Measurements from ENCODE around the gene NRL. TPM values are rescaled to one million over a fixed set of nuclear protein-coding genes. Genes with fewer than 3 reads are reported as not detected.

The NRL gene
- total and polyA plus RNA-seq, 5 donors = 0.79 to 2.9 (median 2.6) TPM

- intact Hi-C loops (cut with DNase I) = loop anchor here in 2 of 4 donors (10.0 kb wide), 1 partner anchor 112 kb away; the partner anchor contains the start of gene DHRS4L2 (in 2 of the 2)
- H3K27me3 ChIP-seq (ENCODE audit: control insufficient read depth, insufficient read depth) = no peaks in the 10 kb centered on the region
- 95% methylated on average over 8 of the region's 8 CpGs for WGBS
- H3K4me1 ChIP-seq (ENCODE audit: control insufficient read depth, insufficient read depth, low read length) = peaks cover 6% of the 10 kb centered on the region
- H3K4me3 ChIP-seq (ENCODE audit: low read length) = no peak overlapping the region
- H3K27ac ChIP-seq (ENCODE audit: low read length) = no peak overlapping the region
- DNase-seq = no peak
- ATAC-seq = no peak
- H3K9me3 ChIP-seq (ENCODE audit: control insufficient read depth, low read length) = no peaks in the 10 kb centered on the region
These were observed 18.1 kb downstream of the NRL start for GRCh38 chr14:24096545-24097181.

- H3K4me3 ChIP-seq (ENCODE audit: low read length) = peak overlapping the region; percentile 65
- intact Hi-C loops (cut with DNase I) = loop anchor here in 2 of 4 donors (10.0 kb wide), 1 partner anchor 111 kb away; the partner anchor contains the start of gene DHRS4L2 (in 2 of the 2)
These were observed 19.3 kb downstream of the NRL start for GRCh38 chr14:24095271-24096068.

DNA sequence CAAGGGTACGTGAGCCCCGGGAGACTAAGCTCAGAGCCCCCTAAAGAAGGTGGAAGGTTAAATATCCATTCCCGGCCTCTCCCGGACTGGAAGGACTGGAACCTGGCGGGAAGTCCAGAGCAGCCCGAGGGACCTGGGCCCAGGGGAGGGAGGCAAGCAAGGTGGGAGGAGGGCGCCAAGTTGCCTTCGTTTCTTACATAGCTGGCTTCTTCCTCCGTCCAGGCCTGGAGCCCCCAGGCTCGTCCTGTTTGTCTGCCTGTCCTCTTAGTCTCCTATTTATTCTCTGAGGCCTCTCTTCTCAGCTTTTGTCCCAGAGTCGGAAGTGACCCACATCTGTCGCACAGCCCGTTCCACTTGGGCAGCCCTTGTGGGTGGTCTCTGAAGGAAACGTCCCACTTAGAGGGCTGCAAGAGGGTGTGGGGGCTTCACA, 19.9 kb downstream of the NRL start:
- intact Hi-C loops (cut with DNase I) = loop anchor here in 3 of 4 donors (5.0 to 10.0 kb wide), 3 partner anchors 38 to 110 kb away; partner anchors contain the start of gene DHRS4L2 (in 2 of the 3)
- 22% methylated on average over 14 of the region's 14 CpGs for WGBS

More at GRCh38 chr14:24095271-24096068, 19.3 kb downstream of the NRL start:
- Histone ChIP-seq H3K4me1 (ENCODE audit: control insufficient read depth, insufficient read depth, low read length) (peaks cover 6% of the 10 kb centered on the region), H3K9me3 (ENCODE audit: control insufficient read depth, low read length) (no peaks in the 10 kb centered on the region), H3K27ac (ENCODE audit: low read length) (peak overlapping the region; percentile 83), H3K27me3 (ENCODE audit: control insufficient read depth, insufficient read depth) (no peaks in the 10 kb centered on the region)
- ATAC-seq (peak; percentile 15 to 31), DNase-seq (peak; percentile 65 to 82 (median 80))
- WGBS = 54% methylated on average over 12 of the region's 12 CpGs

DNA sequence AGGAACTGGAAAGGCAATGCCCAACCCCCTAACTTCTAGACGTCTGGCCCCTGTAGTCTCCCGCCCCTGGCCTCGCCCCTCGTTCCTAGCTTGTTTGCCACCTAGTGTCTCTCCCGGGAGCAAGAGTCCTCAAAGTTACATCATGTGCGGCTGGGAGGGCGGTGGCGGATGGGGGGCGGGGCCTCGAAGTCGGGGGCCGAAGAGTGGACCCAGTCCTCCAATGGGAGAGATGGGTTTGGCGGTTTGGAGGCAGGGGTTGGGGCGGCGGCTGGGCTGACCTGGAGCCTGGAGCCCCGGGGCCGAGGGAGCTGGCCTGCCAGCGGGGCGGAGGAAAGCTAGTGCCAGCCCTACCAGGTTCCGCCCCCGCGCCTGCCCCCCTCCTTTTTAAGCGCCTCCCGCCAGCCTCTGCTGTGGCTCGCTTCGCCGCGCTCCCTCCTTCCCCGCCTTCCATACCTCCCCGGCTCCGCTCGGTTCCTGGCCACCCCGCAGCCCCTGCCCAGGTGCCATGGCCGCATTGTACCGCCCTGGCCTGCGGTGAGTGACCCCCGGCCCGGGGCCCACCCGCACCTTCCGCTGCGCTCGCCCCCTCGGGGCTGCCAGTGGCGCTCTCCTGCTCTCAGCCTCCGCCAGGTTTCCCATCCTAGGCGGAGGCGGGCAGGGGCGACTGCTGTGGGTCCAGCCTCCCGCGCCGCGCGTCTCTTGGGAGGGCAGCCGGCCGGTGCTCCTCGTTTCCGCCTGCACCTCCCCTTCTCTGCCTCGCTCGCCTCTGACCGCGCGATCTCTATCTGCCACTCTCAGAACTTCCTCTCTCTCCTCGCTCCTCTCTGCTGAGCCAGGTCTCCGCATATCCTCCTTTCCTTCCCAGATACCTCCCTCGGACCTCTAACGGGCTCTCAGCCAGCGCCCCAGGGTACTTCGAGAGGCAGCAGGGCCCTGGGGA, 20.6 kb downstream of the NRL start, which contains the start of gene PCK2:
TSS of gene PCK2 (plus strand) at position 411 of the 940 bp plus-strand sequence. CDS start at position 506, 95 bp downstream.
- Histone ChIP-seq H3K9me3 (ENCODE audit: control insufficient read depth, low read length) (no peaks in the 10 kb centered on the region), H3K4me3 (ENCODE audit: low read length) (peak within 1 kb of the TSS; percentile 65), H3K27ac (ENCODE audit: low read length) (peak within 1 kb of the TSS; percentile 83), H3K4me1 (ENCODE audit: control insufficient read depth, insufficient read depth, low read length) (peaks cover 6% of the 10 kb centered on the region), H3K27me3 (ENCODE audit: control insufficient read depth, insufficient read depth) (no peaks in the 10 kb centered on the region)
- DNase-seq (peak; percentile 95 to 97 (median 97)), ATAC-seq (peak; percentile 95)
- under 1% methylated on average over 68 of the region's 68 CpGs for WGBS
- intact Hi-C loops (cut with DNase I) = loop anchor here in 3 of 4 donors (5.0 to 10.0 kb wide), 3 partner anchors 37 to 109 kb away; partner anchors contain the start of gene DHRS4L2 (in 2 of the 3)

More for the DNA sequence above, 19.9 kb downstream of the NRL start:
- ATAC-seq (peak in 1 of 2 donors; percentile 2), DNase-seq (no peak)
- Histone ChIP-seq H3K4me3 (ENCODE audit: low read length) (peak overlapping the region; percentile 65), H3K27me3 (ENCODE audit: control insufficient read depth, insufficient read depth) (no peaks in the 10 kb centered on the region), H3K4me1 (ENCODE audit: control insufficient read depth, insufficient read depth, low read length) (peaks cover 6% of the 10 kb centered on the region), H3K9me3 (ENCODE audit: control insufficient read depth, low read length) (no peaks in the 10 kb centered on the region), H3K27ac (ENCODE audit: low read length) (peak overlapping the region; percentile 83)

GRCh38 chr14:24093207-24093900, 21.4 kb downstream of the NRL start:
- 85% methylated on average over 19 of the region's 19 CpGs for WGBS
- Histone ChIP-seq H3K27ac (ENCODE audit: low read length) (peak overlapping the region; percentile 68), H3K4me1 (ENCODE audit: control insufficient read depth, insufficient read depth, low read length) (peaks cover 6% of the 10 kb centered on the region), H3K27me3 (ENCODE audit: control insufficient read depth, insufficient read depth) (no peaks in the 10 kb centered on the region), H3K4me3 (ENCODE audit: low read length) (peak overlapping the region; percentile 65), H3K9me3 (ENCODE audit: control insufficient read depth, low read length) (no peaks in the 10 kb centered on the region)
- peak in 1 of 3 donors; percentile 32 for DNase-seq
- ATAC-seq = no peak
- intact Hi-C loops (cut with DNase I) = loop anchor here in 3 of 4 donors (5.0 to 10.0 kb wide), 3 partner anchors 36 to 109 kb away; partner anchors contain the start of gene DHRS4L2 (in 2 of the 3)

DNA sequence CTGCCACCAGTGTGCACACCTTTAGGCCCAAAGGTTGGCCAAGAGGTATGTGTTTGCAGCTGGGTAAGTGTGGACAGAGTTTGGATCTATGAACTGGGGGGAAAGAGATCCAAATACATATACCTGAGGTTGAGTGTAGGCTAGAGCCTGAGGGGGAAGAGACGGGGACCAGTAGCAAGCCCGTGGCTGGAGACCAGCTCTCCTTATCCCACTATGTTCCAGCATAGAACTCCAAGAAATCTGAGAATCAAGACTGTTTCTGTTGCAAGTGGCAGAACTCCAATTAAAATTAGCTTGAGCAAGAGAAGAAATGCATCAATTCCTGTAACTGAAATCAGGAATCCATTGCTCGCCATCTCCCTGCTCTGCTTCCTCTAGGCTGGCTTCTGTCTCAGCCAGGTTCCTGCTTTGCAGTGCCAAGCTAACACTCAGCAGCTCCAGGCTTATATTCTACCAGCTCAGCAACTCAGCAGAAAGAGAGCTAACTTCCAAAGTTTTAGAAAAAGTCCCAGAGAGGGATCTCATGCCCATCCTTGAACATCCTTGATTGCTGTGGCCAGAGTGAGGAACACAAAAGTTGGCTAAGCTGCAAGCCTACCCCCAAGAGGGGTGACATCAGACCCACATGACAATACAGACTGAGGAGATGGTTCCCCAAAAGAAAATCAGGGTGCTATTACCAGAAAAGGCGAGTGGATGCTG, 22.1 kb downstream of the NRL start:
- Histone ChIP-seq H3K27ac (ENCODE audit: low read length) (peak overlapping the region; percentile 31), H3K4me3 (ENCODE audit: low read length) (no peak overlapping the region), H3K4me1 (ENCODE audit: control insufficient read depth, insufficient read depth, low read length) (peaks cover 6% of the 10 kb centered on the region), H3K27me3 (ENCODE audit: control insufficient read depth, insufficient read depth) (no peaks in the 10 kb centered on the region), H3K9me3 (ENCODE audit: control insufficient read depth, low read length) (no peaks in the 10 kb centered on the region)
- intact Hi-C loops (cut with DNase I) = loop anchor here in 3 of 4 donors (5.0 to 10.0 kb wide), 3 partner anchors 35 to 108 kb away; partner anchors contain the start of gene DHRS4L2 (in 2 of the 3)
- WGBS = 82% methylated on average over 4 of the region's 4 CpGs
- DNase-seq = peak in 1 of 3 donors; percentile 32
- no peak for ATAC-seq

DNA sequence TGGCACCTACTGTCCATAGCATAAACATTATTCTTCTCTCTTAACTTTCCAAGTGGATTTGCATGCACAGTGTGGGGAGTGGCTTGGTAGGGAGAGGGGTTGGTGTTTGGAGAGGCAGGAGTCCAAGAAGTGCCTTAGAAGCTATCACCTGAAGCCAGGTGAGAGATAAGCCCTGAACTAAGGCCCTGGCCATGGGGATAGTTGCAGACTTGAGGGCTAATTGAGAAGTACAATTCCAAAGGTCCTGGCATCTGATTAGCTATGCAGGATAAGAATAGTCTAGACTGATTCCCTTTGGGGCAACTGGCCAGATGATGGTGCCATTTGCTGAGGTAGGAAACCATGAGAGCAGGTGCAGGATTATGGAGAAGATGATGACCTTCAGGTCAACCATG, 22.6 kb downstream of the NRL start:
- Histone ChIP-seq H3K4me1 (ENCODE audit: control insufficient read depth, insufficient read depth, low read length) (peaks cover 6% of the 10 kb centered on the region), H3K9me3 (ENCODE audit: control insufficient read depth, low read length) (no peaks in the 10 kb centered on the region), H3K27ac (ENCODE audit: low read length) (no peak overlapping the region), H3K4me3 (ENCODE audit: low read length) (no peak overlapping the region), H3K27me3 (ENCODE audit: control insufficient read depth, insufficient read depth) (no peaks in the 10 kb centered on the region)
- DNase-seq (no peak), ATAC-seq (no peak)
- intact Hi-C loops (cut with DNase I) = loop anchor here in 3 of 4 donors (5.0 to 10.0 kb wide), 3 partner anchors 35 to 107 kb away; partner anchors contain the start of gene DHRS4L2 (in 2 of the 3)

- no peaks in the 10 kb centered on the region for H3K9me3 ChIP-seq (ENCODE audit: control insufficient read depth, low read length)
- H3K4me3 ChIP-seq (ENCODE audit: low read length) = no peak overlapping the region
- no peak overlapping the region for H3K27ac ChIP-seq (ENCODE audit: low read length)
- no peak for ATAC-seq
- H3K4me1 ChIP-seq (ENCODE audit: control insufficient read depth, insufficient read depth, low read length) = peaks cover 3% of the 10 kb centered on the region
- H3K27me3 ChIP-seq (ENCODE audit: control insufficient read depth, insufficient read depth) = no peaks in the 10 kb centered on the region
- intact Hi-C loops (cut with DNase I) = loop anchor here (2.0 to 10.0 kb wide), 4 partner anchors 33 to 105 kb away; partner anchors contain the start of gene DHRS4L2 (in 2 of the 4)
- no peak for DNase-seq
- WGBS = 77% methylated on average over 6 of the region's 6 CpGs
These were observed 24.9 kb downstream of the NRL start for GRCh38 chr14:24089890-24090289.

DNA sequence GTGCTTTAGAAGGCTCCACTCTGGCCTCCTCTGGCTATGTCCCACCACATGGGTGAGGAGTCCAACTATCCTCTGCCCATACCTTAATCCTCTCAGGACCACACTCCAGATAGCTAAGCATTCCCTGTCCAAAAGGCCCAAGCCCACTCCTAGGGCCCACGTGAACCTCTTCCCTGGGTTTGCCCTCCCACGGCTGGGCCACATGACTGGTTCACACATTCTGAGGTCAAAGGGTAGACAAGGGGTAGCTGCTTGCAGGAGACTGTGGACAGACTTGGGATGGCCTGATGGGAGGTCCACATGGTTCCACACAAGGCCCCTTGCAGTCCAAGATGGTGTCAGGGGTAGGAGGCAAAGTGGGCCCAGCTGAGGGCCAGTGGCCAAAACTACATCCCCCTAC, 26.7 kb downstream of the NRL start:
- 79% methylated on average over 2 of the region's 2 CpGs for WGBS
- intact Hi-C loops (cut with DNase I) = no loop called here
- DNase-seq (no peak), ATAC-seq (no peak)
- Histone ChIP-seq H3K4me1 (ENCODE audit: control insufficient read depth, insufficient read depth, low read length) (no peaks in the 10 kb centered on the region), H3K27me3 (ENCODE audit: control insufficient read depth, insufficient read depth) (no peaks in the 10 kb centered on the region), H3K9me3 (ENCODE audit: control insufficient read depth, low read length) (no peaks in the 10 kb centered on the region), H3K27ac (ENCODE audit: low read length) (no peak overlapping the region), H3K4me3 (ENCODE audit: low read length) (no peak overlapping the region)
